NT2/D1 (cell line): ENCODE results near the gene PAX4.

Experiments
- DNase-seq: peaks from one replicate; pipeline ENCODE4 v3.0.0-alpha.2; 2011; ENCODE audit warnings: low read depth, low spot score
- H3K27me3 ChIP-seq: 2 replicates; pipeline ENCODE4 v1.6.0; 2011; ENCODE audit warnings: mild to moderate bottlenecking; ENCODE audit not compliant: insufficient read length, insufficient read depth
- H3K36me3 ChIP-seq: 2 replicates; pipeline ENCODE4 v1.6.1; 2011; ENCODE audit warnings: mild to moderate bottlenecking, low read length, mixed read lengths; ENCODE audit not compliant: insufficient read depth, insufficient read length
- H3K4me1 ChIP-seq: 2 replicates; pipeline ENCODE4 v1.5.1; 2011; ENCODE audit not compliant: insufficient read depth, insufficient read length
- H3K4me3 ChIP-seq: 2 replicates; pipeline ENCODE4 v1.5.1; 2011; ENCODE audit warnings: low read depth; ENCODE audit not compliant: insufficient read length
- H3K9ac ChIP-seq: 2 replicates; pipeline ENCODE4 v1.6.0; 2011; ENCODE audit warnings: low read depth; ENCODE audit not compliant: insufficient read length
- H3K9me3 ChIP-seq: 2 replicates; pipeline ENCODE4 v1.5.1; 2011; ENCODE audit warnings: mild to moderate bottlenecking, low read length; ENCODE audit not compliant: insufficient read depth
- SUZ12 ChIP-seq: IDR thresholded peaks from 2 replicates; pipeline ENCODE4 v1.6.1; 2011; ENCODE audit not compliant: insufficient read length, insufficient read depth; ENCODE audit errors: extremely low read depth
- YY1 ChIP-seq: IDR thresholded peaks from 2 replicates; pipeline ENCODE4 v1.6.1; 2011; ENCODE audit not compliant: insufficient read length, insufficient read depth
- ZNF274 ChIP-seq: IDR thresholded peaks from 2 replicates; pipeline ENCODE4 v1.6.1; 2011; ENCODE audit warnings: mild to moderate bottlenecking, low read depth, low read length

The PAX4 gene

GRCh38 chr7:127588697-127589482, 29.1 kb downstream of the PAX4 start:
- Histone ChIP-seq H3K9ac (peak overlapping the region; percentile 82), H3K4me1 (peaks cover 2% of the 10 kb centered on the region), H3K36me3 (peaks cover 28% of the 10 kb centered on the region), H3K27me3 (peaks cover 24% of the 10 kb centered on the region), H3K4me3 (peak overlapping the region; percentile 75), H3K9me3 (peaks cover 6% of the 10 kb centered on the region; the same call in 1 of the 2 replicates)
- peak; percentile 60 for DNase-seq
- TF ChIP-seq ZNF274: no peak
- TF ChIP-seq SUZ12: no peak
- TF ChIP-seq YY1: no peak

- no peak for TF ChIP-seq YY1
- no peak for TF ChIP-seq ZNF274
- TF ChIP-seq SUZ12: no peak
- H3K9me3 ChIP-seq: peaks cover 6% of the 10 kb centered on the region; the same call in 1 of the 2 replicates
- peaks cover 24% of the 10 kb centered on the region for H3K27me3 ChIP-seq
- H3K4me1 ChIP-seq: peaks cover 2% of the 10 kb centered on the region
- peak within 1 kb of the TSS; percentile 82 for H3K9ac ChIP-seq
- H3K4me3 ChIP-seq: peak within 1 kb of the TSS; percentile 75
- peaks cover 34% of the 10 kb centered on the region for H3K36me3 ChIP-seq
- DNase-seq: peak; percentile 70
These were observed 29.8 kb downstream of the PAX4 start, which contains the start of gene ARF5 for GRCh38 chr7:127588019-127588696. Gene ARF5, plus strand, starts transcription at chr7:127588411. Its CDS starts 88 bp downstream, at chr7:127588499.

- Histone ChIP-seq H3K4me1 (peaks cover 2% of the 10 kb centered on the region), H3K4me3 (peak overlapping the region; percentile 75), H3K27me3 (peaks cover 24% of the 10 kb centered on the region), H3K36me3 (peaks cover 39% of the 10 kb centered on the region), H3K9me3 (peaks cover 6% of the 10 kb centered on the region; the same call in 1 of the 2 replicates), H3K9ac (peak overlapping the region; percentile 76)
- DNase-seq: no peak
- TF ChIP-seq ZNF274 (no peak), SUZ12 (no peak), YY1 (no peak)
These were observed 30.3 kb downstream of the PAX4 start for GRCh38 chr7:127587663-127588018.

- Histone ChIP-seq H3K9me3 (peaks cover 6% of the 10 kb centered on the region; the same call in 1 of the 2 replicates), H3K9ac (no peak overlapping the region), H3K4me3 (no peak overlapping the region), H3K4me1 (peaks cover 5% of the 10 kb centered on the region), H3K27me3 (peaks cover 24% of the 10 kb centered on the region), H3K36me3 (peaks cover 46% of the 10 kb centered on the region)
- DNase-seq: no peak
- no peak for TF ChIP-seq ZNF274
- no peak for TF ChIP-seq SUZ12
- no peak for TF ChIP-seq YY1
These were observed 31.6 kb downstream of the PAX4 start for GRCh38 chr7:127586346-127586745.

GRCh38 chr7:127585044-127585953, 32.6 kb downstream of the PAX4 start, which contains the start of gene GCC1:
Gene GCC1, minus strand, starts transcription at chr7:127585596. Its CDS starts 414 bp downstream, at chr7:127585182.
- Histone ChIP-seq H3K27me3 (peaks cover 24% of the 10 kb centered on the region), H3K36me3 (peaks cover 47% of the 10 kb centered on the region), H3K9me3 (peaks cover 6% of the 10 kb centered on the region; the same call in 1 of the 2 replicates), H3K4me1 (peaks cover 5% of the 10 kb centered on the region), H3K9ac (peak within 1 kb of the TSS; percentile 85), H3K4me3 (peak within 1 kb of the TSS; percentile 84)
- DNase-seq: peak; percentile 78
- TF ChIP-seq ZNF274 (no peak), YY1 (no peak), SUZ12 (no peak)

- Histone ChIP-seq H3K9me3 (peaks cover 6% of the 10 kb centered on the region; the same call in 1 of the 2 replicates), H3K4me1 (peaks cover 5% of the 10 kb centered on the region), H3K4me3 (peak overlapping the region; percentile 84), H3K9ac (peak overlapping the region; percentile 85), H3K27me3 (peaks cover 24% of the 10 kb centered on the region), H3K36me3 (peaks cover 42% of the 10 kb centered on the region)
- no peak for TF ChIP-seq ZNF274
- TF ChIP-seq SUZ12: no peak
- TF ChIP-seq YY1: no peak
- no peak for DNase-seq
These were observed 33.3 kb downstream of the PAX4 start for GRCh38 chr7:127584648-127585043.
